Lower lobe of right lung (tissue), 2 donors: ENCODE data around the gene CRYZL1. TPM values are rescaled to one million over a fixed set of nuclear protein-coding genes. Genes with fewer than 3 reads are reported as not detected.

Source experiments
- ATAC-seq, 2 donors: fragments of 200-7000 bp; cut with Tn5 transposase; one replicate each; pipeline ENCODE4 v1.9.1; 2020 to 2022; ENCODE audit warnings: mild to moderate bottlenecking in 2 of 2, moderate library complexity in 2 of 2
- DNase-seq: peaks from one replicate; pipeline ENCODE4 v3.0.0-alpha.2; 2020
- H3K27ac ChIP-seq: fragments of 200-600 bp; one replicate; pipeline ENCODE4 v1.8.0; 2022
- H3K27me3 ChIP-seq: fragments of 200-600 bp; one replicate; pipeline ENCODE4 v1.8.0; 2022; ENCODE audit warnings: low read depth
- H3K36me3 ChIP-seq: fragments of 200-600 bp; one replicate; pipeline ENCODE4 v1.8.0; 2022; ENCODE audit warnings: mild to moderate bottlenecking
- H3K4me1 ChIP-seq: fragments of 200-600 bp; one replicate; pipeline ENCODE4 v1.8.0; 2022
- H3K4me3 ChIP-seq: fragments of 200-600 bp; one replicate; pipeline ENCODE4 v1.8.0; 2022; ENCODE audit warnings: mild to moderate bottlenecking
- H3K9me3 ChIP-seq: fragments of 200-600 bp; one replicate; pipeline ENCODE4 v1.8.0; 2022
- CTCF ChIP-seq: fragments of 200-600 bp; IDR thresholded peaks from one replicate; pipeline ENCODE4 v1.8.0; 2022; ENCODE audit warnings: antibody characterized with exemption, mild to moderate bottlenecking
- intact Hi-C: fragments of 100-400 bp; cut with DNase I; formaldehyde crosslinking; loops from one replicate; pipeline ENCODE4 v1.11.0; 2022
- total RNA-seq: library from RNA; stranded (reverse); fragmentation: NEBNext Ultra II Directional; extraction: Animal tissue kit (Norgen Biotek cat#: 25700); gene quantifications from one replicate; pipeline ENCODE4 v1.2.1, GENCODE V29; 2021
- donor health status: DM: no; HTN: yes; CAD: no; lungs with severe emphysema.

Gene CRYZL1
- total RNA-seq, 1 donor from 2014 or later = 29.4 TPM

DNA sequence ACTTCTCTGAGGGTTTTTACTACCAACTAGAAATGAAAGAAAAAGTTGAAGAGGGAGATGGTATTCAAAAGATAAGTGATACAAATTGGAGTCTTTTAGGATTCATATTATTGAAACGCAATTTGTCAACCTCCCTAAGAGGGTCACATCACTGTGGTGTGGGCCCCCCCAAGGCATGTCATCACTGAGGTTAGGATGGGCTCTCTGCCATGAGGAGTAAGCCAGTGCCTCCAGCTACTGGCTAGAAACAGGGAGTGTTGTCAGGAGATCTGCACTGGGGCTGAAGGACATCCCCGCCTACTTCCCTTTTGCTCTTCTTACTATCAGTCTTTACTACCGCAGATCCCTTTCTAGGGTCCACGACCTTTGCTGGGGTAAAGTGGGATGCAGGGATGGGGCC is 26.6 kb upstream of the CRYZL1 start:
- intact Hi-C loops = no loop called here
- TF ChIP-seq CTCF = no peak
- no peak overlapping the region for H3K27ac ChIP-seq
- no peak for DNase-seq
- no peak overlapping the region for H3K4me3 ChIP-seq
- peaks cover 9% of the 10 kb centered on the region for H3K4me1 ChIP-seq
- no peaks in the 10 kb centered on the region for H3K9me3 ChIP-seq
- H3K27me3 ChIP-seq = no peaks in the 10 kb centered on the region
- H3K36me3 ChIP-seq = no peaks in the 10 kb centered on the region
- no peak for ATAC-seq

DNA sequence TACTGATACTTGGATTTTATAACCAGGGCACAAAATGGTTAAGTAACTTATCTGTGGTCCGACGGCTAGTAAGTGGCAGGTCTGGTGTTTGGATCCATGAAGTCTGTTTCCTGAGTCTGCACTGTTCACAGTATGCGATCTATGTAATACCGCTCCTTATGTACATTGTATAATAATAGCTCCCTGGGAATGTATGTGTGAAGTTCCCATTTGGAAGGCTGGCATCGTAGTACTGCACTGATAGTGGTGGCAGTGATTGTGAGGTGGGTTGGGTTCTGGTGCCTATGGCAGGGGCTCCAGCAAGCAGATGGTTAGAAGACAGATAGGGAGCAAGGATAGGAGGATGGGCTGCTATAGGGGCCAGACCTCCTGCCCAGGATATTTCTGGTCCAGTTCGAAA is 26.1 kb upstream of the CRYZL1 start:
- H3K27me3 ChIP-seq = no peaks in the 10 kb centered on the region
- no peak for TF ChIP-seq CTCF
- no peaks in the 10 kb centered on the region for H3K36me3 ChIP-seq
- DNase-seq (no peak), ATAC-seq (no peak)
- H3K27ac ChIP-seq = no peak overlapping the region
- intact Hi-C loops = no loop called here
- no peak overlapping the region for H3K4me3 ChIP-seq
- peaks cover 9% of the 10 kb centered on the region for H3K4me1 ChIP-seq
- H3K9me3 ChIP-seq = no peaks in the 10 kb centered on the region

GRCh38 chr21:33666153-33666552 is 24.6 kb upstream of the CRYZL1 start:
- ATAC-seq (no peak), DNase-seq (no peak)
- peaks cover 9% of the 10 kb centered on the region for H3K4me1 ChIP-seq
- TF ChIP-seq CTCF = no peak
- H3K4me3 ChIP-seq = no peak overlapping the region
- intact Hi-C loops = no loop called here
- no peaks in the 10 kb centered on the region for H3K9me3 ChIP-seq
- no peaks in the 10 kb centered on the region for H3K36me3 ChIP-seq
- no peak overlapping the region for H3K27ac ChIP-seq
- no peaks in the 10 kb centered on the region for H3K27me3 ChIP-seq

GRCh38 chr21:33664135-33664534 is 22.6 kb upstream of the CRYZL1 start:
- Histone ChIP-seq H3K36me3 (no peaks in the 10 kb centered on the region), H3K27me3 (no peaks in the 10 kb centered on the region), H3K4me1 (peaks cover 9% of the 10 kb centered on the region), H3K9me3 (no peaks in the 10 kb centered on the region), H3K4me3 (no peak overlapping the region), H3K27ac (no peak overlapping the region)
- TF ChIP-seq CTCF = no peak
- ATAC-seq = no peak
- intact Hi-C loops = no loop called here
- no peak for DNase-seq

- Histone ChIP-seq H3K4me3 (no peak overlapping the region), H3K27me3 (no peaks in the 10 kb centered on the region), H3K36me3 (no peaks in the 10 kb centered on the region), H3K4me1 (peaks cover 15% of the 10 kb centered on the region), H3K9me3 (no peaks in the 10 kb centered on the region), H3K27ac (no peak overlapping the region)
- ATAC-seq = no peak
- intact Hi-C loops = no loop called here
- no peak for DNase-seq
- no peak for TF ChIP-seq CTCF
Observed at GRCh38 chr21:33663241-33663640, 21.7 kb upstream of the CRYZL1 start.

GRCh38 chr21:33662046-33662445 is 20.5 kb upstream of the CRYZL1 start:
- ATAC-seq (no peak), DNase-seq (no peak)
- Histone ChIP-seq H3K4me1 (peaks cover 21% of the 10 kb centered on the region), H3K36me3 (no peaks in the 10 kb centered on the region), H3K4me3 (no peak overlapping the region), H3K27ac (no peak overlapping the region), H3K27me3 (no peaks in the 10 kb centered on the region), H3K9me3 (no peaks in the 10 kb centered on the region)
- no peak for TF ChIP-seq CTCF
- intact Hi-C loops = no loop called here
